Measurements from ENCODE around the gene UROC1. TPM values are rescaled to one million over a fixed set of nuclear protein-coding genes. Genes with fewer than 3 reads are reported as not detected.
"Not testable (repeated sequence)": the region's sequence is repeated elsewhere in the genome, so short reads cannot be mapped to it uniquely, and the experiment has no call there.

Gene UROC1
- total RNA-seq, 1 experiment from 2014 or later = not detected

- no peak for DNase-seq (ENCODE audit: low spot score)
Observed at GRCh38 chr3:126547721-126548120, 30.1 kb upstream of the UROC1 start.

GRCh38 chr3:126546549-126547239, 29.1 kb upstream of the UROC1 start:
- no peak for DNase-seq (ENCODE audit: low spot score)

GRCh38 chr3:126546013-126546412, 28.4 kb upstream of the UROC1 start:
- DNase-seq (ENCODE audit: low spot score) = no peak

GRCh38 chr3:126545544-126545943, 28.0 kb upstream of the UROC1 start:
- DNase-seq (ENCODE audit: low spot score) = no peak

- no peak for DNase-seq (ENCODE audit: low spot score)
Observed at GRCh38 chr3:126544596-126545281, 27.2 kb upstream of the UROC1 start.

- no peak for DNase-seq (ENCODE audit: low spot score)
Observed at GRCh38 chr3:126543457-126544061, 26.0 kb upstream of the UROC1 start.

GRCh38 chr3:126542340-126543241, 25.0 kb upstream of the UROC1 start:
- DNase-seq (ENCODE audit: low spot score) = no peak

GRCh38 chr3:126541628-126542339, 24.2 kb upstream of the UROC1 start:
- DNase-seq (ENCODE audit: low spot score) = no peak

GRCh38 chr3:126540951-126541627, 23.5 kb upstream of the UROC1 start:
- DNase-seq (ENCODE audit: low spot score) = no peak

GRCh38 chr3:126540342-126540849, 22.8 kb upstream of the UROC1 start:
- DNase-seq (ENCODE audit: low spot score) = peak; percentile 97

- no peak for DNase-seq (ENCODE audit: low spot score)
Observed at GRCh38 chr3:126539558-126540250, 22.1 kb upstream of the UROC1 start.

GRCh38 chr3:126538966-126539365, 21.4 kb upstream of the UROC1 start:
- DNase-seq (ENCODE audit: low spot score) = no peak

GRCh38 chr3:126538316-126538715, 20.7 kb upstream of the UROC1 start:
- DNase-seq (ENCODE audit: low spot score) = no peak

- no peak for DNase-seq (ENCODE audit: low spot score)
Observed at GRCh38 chr3:126537730-126538281, 20.2 kb upstream of the UROC1 start.

GRCh38 chr3:126537116-126537729, 19.6 kb upstream of the UROC1 start:
- no peak for DNase-seq (ENCODE audit: low spot score)

- DNase-seq (ENCODE audit: low spot score) = no peak
Observed at GRCh38 chr3:126536126-126536525, 18.6 kb upstream of the UROC1 start.

GRCh38 chr3:126535636-126536035, 18.1 kb upstream of the UROC1 start:
- DNase-seq (ENCODE audit: low spot score) = no peak

GRCh38 chr3:126534716-126535115, 17.1 kb upstream of the UROC1 start:
- DNase-seq (ENCODE audit: low spot score) = not testable (repeated sequence)

- no peak for DNase-seq (ENCODE audit: low spot score)
Observed at GRCh38 chr3:126533506-126533905, 15.9 kb upstream of the UROC1 start.
